WTC11 (cell line): ENCODE results near the gene LINC00632. TPM values are rescaled to one million over a fixed set of nuclear protein-coding genes. Genes with fewer than 3 reads are reported as not detected.

Experiments
- ATAC-seq: fragments of 200-7000 bp; cut with Tn5 transposase; 2 replicates; pipeline ENCODE4 v1.10.0; 2021; ENCODE audit warnings: mild to moderate bottlenecking, moderate library complexity
- CTCF ChIA-PET: fragments of 300-600 bp; sonication (Branson Sonifier 250); formaldehyde crosslinking; loops from one replicate; lab custom pipeline; 2021; ENCODE audit warnings: antibody characterized with exemption; lab: Charles Lee
- POLR2A ChIA-PET: fragments of 350-600 bp; sonication (Branson Sonifier 250); formaldehyde crosslinking; loops from one replicate; lab custom pipeline; 2021; ENCODE audit warnings: antibody characterized with exemption; lab: Charles Lee
- DNase-seq: peaks from one replicate; pipeline ENCODE4 v3.0.0; 2021; ENCODE audit warnings: low spot score
- H3K27ac Mint-ChIP-seq: 2 replicates; pipeline ENCODE4 v1.8.0; 2021; ENCODE audit warnings: mixed read lengths
- H3K27me3 Mint-ChIP-seq: 2 replicates; pipeline ENCODE4 v1.8.0; 2021; ENCODE audit warnings: low read depth, mild to moderate bottlenecking, moderate library complexity, mixed read lengths
- H3K36me3 Mint-ChIP-seq: 2 replicates; pipeline ENCODE4 v1.8.0; 2021; ENCODE audit warnings: mixed read lengths
- H3K4me1 Mint-ChIP-seq: 2 replicates; pipeline ENCODE4 v1.8.0; 2022; ENCODE audit warnings: mixed read lengths
- H3K4me3 Mint-ChIP-seq: 2 replicates; pipeline ENCODE4 v1.8.0; 2021; ENCODE audit warnings: mild to moderate bottlenecking, moderate library complexity, mixed read lengths
- H3K9me3 Mint-ChIP-seq: 2 replicates; pipeline ENCODE4 v1.8.0; 2021; ENCODE audit warnings: mixed read lengths
- ATF1 ChIP-seq: sonication (generic); formaldehyde crosslinking; IDR thresholded peaks from 2 replicates; pipeline ENCODE4 v1.8.1; 2023; ENCODE audit warnings: mild to moderate bottlenecking, moderate library complexity, missing genetic modification reagents
- CBFB ChIP-seq: sonication (generic); formaldehyde crosslinking; IDR thresholded peaks from 2 replicates; pipeline ENCODE4 v1.8.1; 2022; ENCODE audit warnings: mild to moderate bottlenecking, low read depth, missing genetic modification reagents
- ETV6 ChIP-seq: sonication (generic); formaldehyde crosslinking; IDR thresholded peaks from 2 replicates; pipeline ENCODE4 v1.8.1; 2022; ENCODE audit warnings: mild to moderate bottlenecking, missing genetic modification reagents
- FOXP1 ChIP-seq: sonication (generic); formaldehyde crosslinking; IDR thresholded peaks from 2 replicates; pipeline ENCODE4 v1.8.0; 2022; ENCODE audit warnings: missing genetic modification reagents, mild to moderate bottlenecking, moderate library complexity, borderline replicate concordance
- GTF2I ChIP-seq: fragments of 250-450 bp; sonication (Bioruptor Pico); conservative IDR thresholded peaks from 2 replicates; pipeline ENCODE4 v1.4.0; 2021; ENCODE audit warnings: mild to moderate bottlenecking
- IRF2 ChIP-seq: sonication (generic); formaldehyde crosslinking; IDR thresholded peaks from 2 replicates; pipeline ENCODE4 v1.8.0; 2022; ENCODE audit warnings: low read depth, missing genetic modification reagents, borderline replicate concordance
- MXD4 ChIP-seq: fragments of 250-450 bp; sonication (Bioruptor Pico); IDR thresholded peaks from 2 replicates; pipeline ENCODE4 v1.8.0; 2021; ENCODE audit warnings: mild to moderate bottlenecking, moderate library complexity, borderline replicate concordance
- NFATC4 ChIP-seq: fragments of 250-450 bp; sonication (Bioruptor Pico); IDR thresholded peaks from 2 replicates; pipeline ENCODE4 v1.9.0; 2021; ENCODE audit warnings: mild to moderate bottlenecking
- NFYB ChIP-seq: sonication (generic); formaldehyde crosslinking; conservative IDR thresholded peaks from 2 replicates; pipeline ENCODE4 v1.8.0; 2022; ENCODE audit warnings: low read depth, missing genetic modification reagents
- NR2C2 ChIP-seq: sonication (generic); formaldehyde crosslinking; IDR thresholded peaks from 2 replicates; pipeline ENCODE4 v1.8.0; 2022; ENCODE audit warnings: mild to moderate bottlenecking, missing genetic modification reagents
- SMAD4 ChIP-seq: sonication (generic); formaldehyde crosslinking; IDR thresholded peaks from 2 replicates; pipeline ENCODE4 v1.8.0; 2022; ENCODE audit warnings: mild to moderate bottlenecking, missing genetic modification reagents
- ZNF138 ChIP-seq: sonication (generic); formaldehyde crosslinking; conservative IDR thresholded peaks from 2 replicates; pipeline ENCODE4 v1.8.1; 2022; ENCODE audit warnings: mild to moderate bottlenecking, moderate library complexity, missing genetic modification reagents
- ZNF263 ChIP-seq: sonication (generic); formaldehyde crosslinking; IDR thresholded peaks from 2 replicates; pipeline ENCODE4 v1.8.1; 2022; ENCODE audit warnings: low read depth, mild to moderate bottlenecking, moderate library complexity, missing genetic modification reagents
- ZNF317 ChIP-seq: sonication (generic); formaldehyde crosslinking; IDR thresholded peaks from 2 replicates; pipeline ENCODE4 v1.8.1; 2023; ENCODE audit warnings: low read depth, mild to moderate bottlenecking, moderate library complexity, missing genetic modification reagents, borderline replicate concordance
- total RNA-seq: library from RNA; stranded (reverse); gene quantifications from 3 replicates; pipeline ENCODE4 v1.2.3, GENCODE V29; 2021
- TF ChIP-seq, protein P1 (sequence below): sonication (generic); formaldehyde crosslinking; IDR thresholded peaks from 2 replicates; pipeline ENCODE4 v1.8.1; 2023; ENCODE audit warnings: mild to moderate bottlenecking, moderate library complexity, missing genetic modification reagents
- TF ChIP-seq, protein P2 (sequence below): sonication (generic); formaldehyde crosslinking; IDR thresholded peaks from 2 replicates; pipeline ENCODE4 v1.8.1; 2022; ENCODE audit warnings: missing genetic modification reagents, borderline replicate concordance
- TF ChIP-seq, protein P3 (sequence below): fragments of 250-450 bp; sonication (Bioruptor Pico); IDR thresholded peaks from 2 replicates; pipeline ENCODE4 v2.1.2; 2022; ENCODE audit warnings: mild to moderate bottlenecking, moderate library complexity
- TF ChIP-seq, protein P4 (sequence below): fragments of 250-450 bp; sonication (Bioruptor Pico); IDR thresholded peaks from 2 replicates; pipeline ENCODE4 v1.9.0; 2021; ENCODE audit warnings: mild to moderate bottlenecking
- TF ChIP-seq, protein P5 (sequence below): sonication (generic); formaldehyde crosslinking; IDR thresholded peaks from 2 replicates; pipeline ENCODE4 v1.8.0; 2023; ENCODE audit warnings: missing genetic modification reagents, mild to moderate bottlenecking, borderline replicate concordance
- TF ChIP-seq, protein P6 (sequence below): sonication (generic); formaldehyde crosslinking; IDR thresholded peaks from 2 replicates; pipeline ENCODE4 v1.8.1; 2023; ENCODE audit warnings: mild to moderate bottlenecking, missing genetic modification reagents
- TF ChIP-seq, protein P7 (sequence below): sonication (generic); formaldehyde crosslinking; IDR thresholded peaks from 2 replicates; pipeline ENCODE4 v1.8.1; 2023; ENCODE audit warnings: mild to moderate bottlenecking, missing genetic modification reagents, moderate library complexity
- TF ChIP-seq, protein P8 (sequence below): sonication (generic); formaldehyde crosslinking; IDR thresholded peaks from 2 replicates; pipeline ENCODE4 v1.8.1; 2022; ENCODE audit warnings: low read depth, mild to moderate bottlenecking, moderate library complexity, missing genetic modification reagents, borderline replicate concordance

LINC00632 gene
- total RNA-seq, 1 experiment from 2014 or later: 29.7 TPM

DNA sequence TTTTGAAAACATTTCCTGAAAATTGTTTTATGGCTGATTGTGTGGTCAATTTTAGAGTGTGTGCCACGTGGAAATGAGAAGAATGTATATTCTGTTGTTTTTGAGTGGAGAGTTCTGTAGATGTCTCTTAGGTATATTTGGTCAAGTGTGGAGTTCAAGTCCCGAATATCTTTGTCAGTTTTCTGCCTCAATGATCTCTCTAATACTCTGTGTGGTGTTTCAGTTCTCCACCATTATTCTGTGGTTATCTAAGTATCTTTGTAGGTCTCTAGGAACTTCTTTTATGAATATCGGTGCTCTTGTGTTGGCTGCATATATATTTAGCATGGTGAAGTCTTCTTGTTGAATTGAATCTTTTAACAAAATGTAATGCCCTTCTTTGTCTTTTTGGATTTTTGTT is 113.3 kb downstream of the LINC00632 start:
- Mint-ChIP-seq H3K36me3 (no peaks in the 10 kb centered on the region), H3K27ac (no peak overlapping the region), H3K27me3 (no peaks in the 10 kb centered on the region), H3K4me1 (peaks cover 39% of the 10 kb centered on the region), H3K9me3 (no peaks in the 10 kb centered on the region), H3K4me3 (no peak overlapping the region)
- no peak for ATAC-seq
- no peak for DNase-seq
- ChIA-PET CTCF (no interaction called here), POLR2A (no interaction called here)
- no peak for TF ChIP-seq NFATC4 (CRISPR knock-in tag)
- TF ChIP-seq, protein P1, sequence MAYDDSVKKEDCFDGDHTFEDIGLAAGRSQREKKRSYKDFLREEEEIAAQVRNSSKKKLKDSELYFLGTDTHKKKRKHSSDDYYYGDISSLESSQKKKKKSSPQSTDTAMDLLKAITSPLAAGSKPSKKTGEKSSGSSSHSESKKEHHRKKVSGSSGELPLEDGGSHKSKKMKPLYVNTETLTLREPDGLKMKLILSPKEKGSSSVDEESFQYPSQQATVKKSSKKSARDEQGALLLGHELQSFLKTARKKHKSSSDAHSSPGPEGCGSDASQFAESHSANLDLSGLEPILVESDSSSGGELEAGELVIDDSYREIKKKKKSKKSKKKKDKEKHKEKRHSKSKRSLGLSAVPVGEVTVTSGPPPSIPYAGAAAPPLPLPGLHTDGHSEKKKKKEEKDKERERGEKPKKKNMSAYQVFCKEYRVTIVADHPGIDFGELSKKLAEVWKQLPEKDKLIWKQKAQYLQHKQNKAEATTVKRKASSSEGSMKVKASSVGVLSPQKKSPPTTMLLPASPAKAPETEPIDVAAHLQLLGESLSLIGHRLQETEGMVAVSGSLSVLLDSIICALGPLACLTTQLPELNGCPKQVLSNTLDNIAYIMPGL (CRISPR knock-in tag): no peak
- TF ChIP-seq, protein P2, sequence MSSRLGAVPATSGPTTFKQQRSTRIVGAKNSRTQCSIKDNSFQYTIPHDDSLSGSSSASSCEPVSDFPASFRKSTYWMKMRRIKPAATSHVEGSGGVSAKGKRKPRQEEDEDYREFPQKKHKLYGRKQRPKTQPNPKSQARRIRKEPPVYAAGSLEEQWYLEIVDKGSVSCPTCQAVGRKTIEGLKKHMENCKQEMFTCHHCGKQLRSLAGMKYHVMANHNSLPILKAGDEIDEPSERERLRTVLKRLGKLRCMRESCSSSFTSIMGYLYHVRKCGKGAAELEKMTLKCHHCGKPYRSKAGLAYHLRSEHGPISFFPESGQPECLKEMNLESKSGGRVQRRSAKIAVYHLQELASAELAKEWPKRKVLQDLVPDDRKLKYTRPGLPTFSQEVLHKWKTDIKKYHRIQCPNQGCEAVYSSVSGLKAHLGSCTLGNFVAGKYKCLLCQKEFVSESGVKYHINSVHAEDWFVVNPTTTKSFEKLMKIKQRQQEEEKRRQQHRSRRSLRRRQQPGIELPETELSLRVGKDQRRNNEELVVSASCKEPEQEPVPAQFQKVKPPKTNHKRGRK (CRISPR knock-in tag): no peak
- TF ChIP-seq, protein P3, sequence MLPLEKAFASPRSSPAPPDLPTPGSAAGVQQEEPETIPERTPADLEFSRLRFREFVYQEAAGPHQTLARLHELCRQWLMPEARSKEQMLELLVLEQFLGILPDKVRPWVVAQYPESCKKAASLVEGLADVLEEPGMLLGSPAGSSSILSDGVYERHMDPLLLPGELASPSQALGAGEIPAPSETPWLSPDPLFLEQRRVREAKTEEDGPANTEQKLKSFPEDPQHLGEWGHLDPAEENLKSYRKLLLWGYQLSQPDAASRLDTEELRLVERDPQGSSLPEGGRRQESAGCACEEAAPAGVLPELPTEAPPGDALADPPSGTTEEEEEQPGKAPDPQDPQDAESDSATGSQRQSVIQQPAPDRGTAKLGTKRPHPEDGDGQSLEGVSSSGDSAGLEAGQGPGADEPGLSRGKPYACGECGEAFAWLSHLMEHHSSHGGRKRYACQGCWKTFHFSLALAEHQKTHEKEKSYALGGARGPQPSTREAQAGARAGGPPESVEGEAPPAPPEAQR: no peak
- no peak for TF ChIP-seq NR2C2 (CRISPR knock-in tag)
- no peak for TF ChIP-seq CBFB
- no peak for TF ChIP-seq SMAD4 (CRISPR knock-in tag)
- no peak for TF ChIP-seq ZNF263 (CRISPR knock-in tag)
- no peak for TF ChIP-seq IRF2 (CRISPR knock-in tag)
- TF ChIP-seq, protein P4, sequence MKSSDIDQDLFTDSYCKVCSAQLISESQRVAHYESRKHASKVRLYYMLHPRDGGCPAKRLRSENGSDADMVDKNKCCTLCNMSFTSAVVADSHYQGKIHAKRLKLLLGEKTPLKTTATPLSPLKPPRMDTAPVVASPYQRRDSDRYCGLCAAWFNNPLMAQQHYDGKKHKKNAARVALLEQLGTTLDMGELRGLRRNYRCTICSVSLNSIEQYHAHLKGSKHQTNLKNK (CRISPR knock-in tag): no peak
- TF ChIP-seq, protein P5, sequence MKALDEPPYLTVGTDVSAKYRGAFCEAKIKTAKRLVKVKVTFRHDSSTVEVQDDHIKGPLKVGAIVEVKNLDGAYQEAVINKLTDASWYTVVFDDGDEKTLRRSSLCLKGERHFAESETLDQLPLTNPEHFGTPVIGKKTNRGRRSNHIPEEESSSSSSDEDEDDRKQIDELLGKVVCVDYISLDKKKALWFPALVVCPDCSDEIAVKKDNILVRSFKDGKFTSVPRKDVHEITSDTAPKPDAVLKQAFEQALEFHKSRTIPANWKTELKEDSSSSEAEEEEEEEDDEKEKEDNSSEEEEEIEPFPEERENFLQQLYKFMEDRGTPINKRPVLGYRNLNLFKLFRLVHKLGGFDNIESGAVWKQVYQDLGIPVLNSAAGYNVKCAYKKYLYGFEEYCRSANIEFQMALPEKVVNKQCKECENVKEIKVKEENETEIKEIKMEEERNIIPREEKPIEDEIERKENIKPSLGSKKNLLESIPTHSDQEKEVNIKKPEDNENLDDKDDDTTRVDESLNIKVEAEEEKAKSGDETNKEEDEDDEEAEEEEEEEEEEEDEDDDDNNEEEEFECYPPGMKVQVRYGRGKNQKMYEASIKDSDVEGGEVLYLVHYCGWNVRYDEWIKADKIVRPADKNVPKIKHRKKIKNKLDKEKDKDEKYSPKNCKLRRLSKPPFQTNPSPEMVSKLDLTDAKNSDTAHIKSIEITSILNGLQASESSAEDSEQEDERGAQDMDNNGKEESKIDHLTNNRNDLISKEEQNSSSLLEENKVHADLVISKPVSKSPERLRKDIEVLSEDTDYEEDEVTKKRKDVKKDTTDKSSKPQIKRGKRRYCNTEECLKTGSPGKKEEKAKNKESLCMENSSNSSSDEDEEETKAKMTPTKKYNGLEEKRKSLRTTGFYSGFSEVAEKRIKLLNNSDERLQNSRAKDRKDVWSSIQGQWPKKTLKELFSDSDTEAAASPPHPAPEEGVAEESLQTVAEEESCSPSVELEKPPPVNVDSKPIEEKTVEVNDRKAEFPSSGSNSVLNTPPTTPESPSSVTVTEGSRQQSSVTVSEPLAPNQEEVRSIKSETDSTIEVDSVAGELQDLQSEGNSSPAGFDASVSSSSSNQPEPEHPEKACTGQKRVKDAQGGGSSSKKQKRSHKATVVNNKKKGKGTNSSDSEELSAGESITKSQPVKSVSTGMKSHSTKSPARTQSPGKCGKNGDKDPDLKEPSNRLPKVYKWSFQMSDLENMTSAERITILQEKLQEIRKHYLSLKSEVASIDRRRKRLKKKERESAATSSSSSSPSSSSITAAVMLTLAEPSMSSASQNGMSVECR (CRISPR knock-in tag): no peak
- TF ChIP-seq, protein P6, sequence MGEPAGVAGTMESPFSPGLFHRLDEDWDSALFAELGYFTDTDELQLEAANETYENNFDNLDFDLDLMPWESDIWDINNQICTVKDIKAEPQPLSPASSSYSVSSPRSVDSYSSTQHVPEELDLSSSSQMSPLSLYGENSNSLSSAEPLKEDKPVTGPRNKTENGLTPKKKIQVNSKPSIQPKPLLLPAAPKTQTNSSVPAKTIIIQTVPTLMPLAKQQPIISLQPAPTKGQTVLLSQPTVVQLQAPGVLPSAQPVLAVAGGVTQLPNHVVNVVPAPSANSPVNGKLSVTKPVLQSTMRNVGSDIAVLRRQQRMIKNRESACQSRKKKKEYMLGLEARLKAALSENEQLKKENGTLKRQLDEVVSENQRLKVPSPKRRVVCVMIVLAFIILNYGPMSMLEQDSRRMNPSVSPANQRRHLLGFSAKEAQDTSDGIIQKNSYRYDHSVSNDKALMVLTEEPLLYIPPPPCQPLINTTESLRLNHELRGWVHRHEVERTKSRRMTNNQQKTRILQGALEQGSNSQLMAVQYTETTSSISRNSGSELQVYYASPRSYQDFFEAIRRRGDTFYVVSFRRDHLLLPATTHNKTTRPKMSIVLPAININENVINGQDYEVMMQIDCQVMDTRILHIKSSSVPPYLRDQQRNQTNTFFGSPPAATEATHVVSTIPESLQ (CRISPR knock-in tag): no peak

DNA sequence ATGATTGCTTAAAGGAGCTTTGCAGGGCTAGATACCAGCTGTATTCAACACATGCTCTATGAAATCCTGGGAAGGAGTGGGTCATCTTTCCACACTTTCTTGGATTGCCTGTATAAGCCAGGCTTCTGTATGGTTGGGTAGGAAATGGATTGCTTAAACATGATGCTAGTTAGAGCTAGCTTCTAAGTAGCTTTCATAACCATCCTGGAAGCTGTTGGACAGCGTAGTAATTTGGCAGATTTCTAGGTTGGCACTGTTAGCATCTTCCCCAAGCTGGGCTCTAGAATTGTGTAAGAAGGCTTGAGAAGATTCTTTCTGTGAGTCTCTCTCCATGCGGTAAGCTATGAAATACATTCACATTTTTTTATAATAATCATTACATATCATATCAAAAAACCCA is 127.3 kb downstream of the LINC00632 start:
- H3K9me3 Mint-ChIP-seq: no peaks in the 10 kb centered on the region
- H3K27me3 Mint-ChIP-seq: no peaks in the 10 kb centered on the region
- ATAC-seq (no peak), DNase-seq (no peak)
- no peak overlapping the region for H3K4me3 Mint-ChIP-seq
- H3K36me3 Mint-ChIP-seq: no peaks in the 10 kb centered on the region
- H3K4me1 Mint-ChIP-seq: no peaks in the 10 kb centered on the region
- H3K27ac Mint-ChIP-seq: no peak overlapping the region
- CTCF ChIA-PET: no interaction called here
- POLR2A ChIA-PET: no interaction called here
- TF ChIP-seq ETV6 (CRISPR knock-in tag): no peak
- TF ChIP-seq FOXP1 (CRISPR knock-in tag): no peak
- TF ChIP-seq ZNF317 (CRISPR knock-in tag): no peak
- TF ChIP-seq NFYB (CRISPR knock-in tag): no peak
- TF ChIP-seq MXD4 (CRISPR knock-in tag): no peak
- TF ChIP-seq, protein P7, sequence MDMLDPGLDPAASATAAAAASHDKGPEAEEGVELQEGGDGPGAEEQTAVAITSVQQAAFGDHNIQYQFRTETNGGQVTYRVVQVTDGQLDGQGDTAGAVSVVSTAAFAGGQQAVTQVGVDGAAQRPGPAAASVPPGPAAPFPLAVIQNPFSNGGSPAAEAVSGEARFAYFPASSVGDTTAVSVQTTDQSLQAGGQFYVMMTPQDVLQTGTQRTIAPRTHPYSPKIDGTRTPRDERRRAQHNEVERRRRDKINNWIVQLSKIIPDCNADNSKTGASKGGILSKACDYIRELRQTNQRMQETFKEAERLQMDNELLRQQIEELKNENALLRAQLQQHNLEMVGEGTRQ (CRISPR knock-in tag): no peak
- TF ChIP-seq ZNF138 (CRISPR knock-in tag): no peak
- no peak for TF ChIP-seq ATF1 (CRISPR knock-in tag)
- TF ChIP-seq GTF2I: no peak
- TF ChIP-seq, protein P8, sequence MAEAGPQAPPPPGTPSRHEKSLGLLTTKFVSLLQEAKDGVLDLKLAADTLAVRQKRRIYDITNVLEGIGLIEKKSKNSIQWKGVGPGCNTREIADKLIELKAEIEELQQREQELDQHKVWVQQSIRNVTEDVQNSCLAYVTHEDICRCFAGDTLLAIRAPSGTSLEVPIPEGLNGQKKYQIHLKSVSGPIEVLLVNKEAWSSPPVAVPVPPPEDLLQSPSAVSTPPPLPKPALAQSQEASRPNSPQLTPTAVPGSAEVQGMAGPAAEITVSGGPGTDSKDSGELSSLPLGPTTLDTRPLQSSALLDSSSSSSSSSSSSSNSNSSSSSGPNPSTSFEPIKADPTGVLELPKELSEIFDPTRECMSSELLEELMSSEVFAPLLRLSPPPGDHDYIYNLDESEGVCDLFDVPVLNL (CRISPR knock-in tag): no peak
